Measurements from ENCODE around the gene EBF4.

Gene EBF4

GRCh38 chr20:2709205-2709981 is 16.8 kb downstream of the EBF4 start:
- no peak overlapping the region for H3K4me3 ChIP-seq (ENCODE audit: low read length in 2 of 2)
- H3K9me3 ChIP-seq (ENCODE audit: control insufficient read depth in 2 of 2, low read length in 2 of 2): no peaks in the 10 kb centered on the region
- no peak overlapping the region for H3K9ac ChIP-seq (ENCODE audit: low read depth in 1 of 2, low read length in 2 of 2)
- no peak overlapping the region for H3K27ac ChIP-seq (ENCODE audit: low read depth in 2 of 2, low read length in 2 of 2)
- H3K36me3 ChIP-seq (ENCODE audit: control insufficient read depth in 2 of 2, insufficient read depth in 2 of 2, low read length in 2 of 2): no peaks in the 10 kb centered on the region
- no peaks in the 10 kb centered on the region for H3K4me1 ChIP-seq (ENCODE audit: control insufficient read depth in 2 of 2, insufficient read depth in 2 of 2, low read length in 2 of 2)
- peaks cover 5 to 35% of the 10 kb centered on the region in 2 donors for H3K27me3 ChIP-seq (ENCODE audit: control insufficient read depth in 2 of 2, insufficient read depth in 2 of 2, low read length in 2 of 2)

- Histone ChIP-seq H3K9me3 (ENCODE audit: control insufficient read depth in 2 of 2, low read length in 2 of 2) (no peaks in the 10 kb centered on the region), H3K9ac (ENCODE audit: low read depth in 1 of 2, low read length in 2 of 2) (no peak overlapping the region), H3K27me3 (ENCODE audit: control insufficient read depth in 2 of 2, insufficient read depth in 2 of 2, low read length in 2 of 2) (peaks cover 5 to 16% of the 10 kb centered on the region in 2 donors), H3K27ac (ENCODE audit: low read depth in 2 of 2, low read length in 2 of 2) (no peak overlapping the region), H3K36me3 (ENCODE audit: control insufficient read depth in 2 of 2, insufficient read depth in 2 of 2, low read length in 2 of 2) (no peaks in the 10 kb centered on the region), H3K4me1 (ENCODE audit: control insufficient read depth in 2 of 2, insufficient read depth in 2 of 2, low read length in 2 of 2) (no peaks in the 10 kb centered on the region), H3K4me3 (ENCODE audit: low read length in 2 of 2) (no peak overlapping the region)
These were observed 20.7 kb downstream of the EBF4 start for GRCh38 chr20:2713285-2713684.

- Histone ChIP-seq H3K9me3 (ENCODE audit: control insufficient read depth in 2 of 2, low read length in 2 of 2) (no peaks in the 10 kb centered on the region), H3K27ac (ENCODE audit: low read depth in 2 of 2, low read length in 2 of 2) (no peak overlapping the region), H3K4me1 (ENCODE audit: control insufficient read depth in 2 of 2, insufficient read depth in 2 of 2, low read length in 2 of 2) (no peaks in the 10 kb centered on the region), H3K27me3 (ENCODE audit: control insufficient read depth in 2 of 2, insufficient read depth in 2 of 2, low read length in 2 of 2) (peaks cover 0 to 4% of the 10 kb centered on the region in 2 donors), H3K4me3 (ENCODE audit: low read length in 2 of 2) (no peak overlapping the region), H3K9ac (ENCODE audit: low read depth in 1 of 2, low read length in 2 of 2) (no peak overlapping the region), H3K36me3 (ENCODE audit: control insufficient read depth in 2 of 2, insufficient read depth in 2 of 2, low read length in 2 of 2) (no peaks in the 10 kb centered on the region)
These were observed 36.7 kb downstream of the EBF4 start for GRCh38 chr20:2729251-2729713.

- no peak overlapping the region for H3K27ac ChIP-seq (ENCODE audit: low read depth in 2 of 2, low read length in 2 of 2)
These were observed 37.2 kb downstream of the EBF4 start for GRCh38 chr20:2729791-2730190.

GRCh38 chr20:2734899-2735298 is 42.3 kb downstream of the EBF4 start:
- Histone ChIP-seq H3K36me3 (ENCODE audit: control insufficient read depth in 2 of 2, insufficient read depth in 2 of 2, low read length in 2 of 2) (no peaks in the 10 kb centered on the region), H3K4me3 (ENCODE audit: low read length in 2 of 2) (no peak overlapping the region), H3K9ac (ENCODE audit: low read depth in 1 of 2, low read length in 2 of 2) (no peak overlapping the region), H3K27me3 (ENCODE audit: control insufficient read depth in 2 of 2, insufficient read depth in 2 of 2, low read length in 2 of 2) (peaks cover 2 to 3% of the 10 kb centered on the region in 2 donors), H3K4me1 (ENCODE audit: control insufficient read depth in 2 of 2, insufficient read depth in 2 of 2, low read length in 2 of 2) (no peaks in the 10 kb centered on the region), H3K9me3 (ENCODE audit: control insufficient read depth in 2 of 2, low read length in 2 of 2) (no peaks in the 10 kb centered on the region), H3K27ac (ENCODE audit: low read depth in 2 of 2, low read length in 2 of 2) (no peak overlapping the region)

More at GRCh38 chr20:2729791-2730190, 37.2 kb downstream of the EBF4 start:
- Histone ChIP-seq H3K9ac (ENCODE audit: low read depth in 1 of 2, low read length in 2 of 2) (no peak overlapping the region), H3K36me3 (ENCODE audit: control insufficient read depth in 2 of 2, insufficient read depth in 2 of 2, low read length in 2 of 2) (no peaks in the 10 kb centered on the region), H3K4me3 (ENCODE audit: low read length in 2 of 2) (no peak overlapping the region), H3K9me3 (ENCODE audit: control insufficient read depth in 2 of 2, low read length in 2 of 2) (no peaks in the 10 kb centered on the region), H3K4me1 (ENCODE audit: control insufficient read depth in 2 of 2, insufficient read depth in 2 of 2, low read length in 2 of 2) (no peaks in the 10 kb centered on the region), H3K27me3 (ENCODE audit: control insufficient read depth in 2 of 2, insufficient read depth in 2 of 2, low read length in 2 of 2) (peaks cover 0 to 5% of the 10 kb centered on the region in 2 donors)

GRCh38 chr20:2736441-2736840 is 43.9 kb downstream of the EBF4 start:
- Histone ChIP-seq H3K9ac (ENCODE audit: low read depth in 1 of 2, low read length in 2 of 2) (no peak overlapping the region), H3K36me3 (ENCODE audit: control insufficient read depth in 2 of 2, insufficient read depth in 2 of 2, low read length in 2 of 2) (no peaks in the 10 kb centered on the region)

GRCh38 chr20:2738331-2739041 is 45.9 kb downstream of the EBF4 start:
- Histone ChIP-seq H3K4me3 (ENCODE audit: low read length in 2 of 2) (no peak overlapping the region), H3K9me3 (ENCODE audit: control insufficient read depth in 2 of 2, low read length in 2 of 2) (no peaks in the 10 kb centered on the region)

More at GRCh38 chr20:2736441-2736840, 43.9 kb downstream of the EBF4 start:
- no peaks in the 10 kb centered on the region for H3K4me1 ChIP-seq (ENCODE audit: control insufficient read depth in 2 of 2, insufficient read depth in 2 of 2, low read length in 2 of 2)
- no peaks in the 10 kb centered on the region for H3K9me3 ChIP-seq (ENCODE audit: control insufficient read depth in 2 of 2, low read length in 2 of 2)
- no peak overlapping the region for H3K27ac ChIP-seq (ENCODE audit: low read depth in 2 of 2, low read length in 2 of 2)
- peaks cover 2 to 3% of the 10 kb centered on the region in 2 donors for H3K27me3 ChIP-seq (ENCODE audit: control insufficient read depth in 2 of 2, insufficient read depth in 2 of 2, low read length in 2 of 2)
- H3K4me3 ChIP-seq (ENCODE audit: low read length in 2 of 2): no peak overlapping the region

GRCh38 chr20:2739042-2739398 is 46.4 kb downstream of the EBF4 start:
- no peak overlapping the region for H3K4me3 ChIP-seq (ENCODE audit: low read length in 2 of 2)
- no peaks in the 10 kb centered on the region for H3K9me3 ChIP-seq (ENCODE audit: control insufficient read depth in 2 of 2, low read length in 2 of 2)
- no peak overlapping the region for H3K27ac ChIP-seq (ENCODE audit: low read depth in 2 of 2, low read length in 2 of 2)
- H3K4me1 ChIP-seq (ENCODE audit: control insufficient read depth in 2 of 2, insufficient read depth in 2 of 2, low read length in 2 of 2): no peaks in the 10 kb centered on the region
- peaks cover 3 to 6% of the 10 kb centered on the region in 2 donors for H3K27me3 ChIP-seq (ENCODE audit: control insufficient read depth in 2 of 2, insufficient read depth in 2 of 2, low read length in 2 of 2)
- no peak overlapping the region for H3K9ac ChIP-seq (ENCODE audit: low read depth in 1 of 2, low read length in 2 of 2)
- no peaks in the 10 kb centered on the region for H3K36me3 ChIP-seq (ENCODE audit: control insufficient read depth in 2 of 2, insufficient read depth in 2 of 2, low read length in 2 of 2)

More at GRCh38 chr20:2738331-2739041, 45.9 kb downstream of the EBF4 start:
- Histone ChIP-seq H3K27ac (ENCODE audit: low read depth in 2 of 2, low read length in 2 of 2) (no peak overlapping the region), H3K36me3 (ENCODE audit: control insufficient read depth in 2 of 2, insufficient read depth in 2 of 2, low read length in 2 of 2) (no peaks in the 10 kb centered on the region), H3K9ac (ENCODE audit: low read depth in 1 of 2, low read length in 2 of 2) (no peak overlapping the region), H3K4me1 (ENCODE audit: control insufficient read depth in 2 of 2, insufficient read depth in 2 of 2, low read length in 2 of 2) (no peaks in the 10 kb centered on the region), H3K27me3 (ENCODE audit: control insufficient read depth in 2 of 2, insufficient read depth in 2 of 2, low read length in 2 of 2) (peaks cover 3 to 6% of the 10 kb centered on the region in 2 donors)

- peaks cover 3 to 4% of the 10 kb centered on the region in 2 donors for H3K27me3 ChIP-seq (ENCODE audit: control insufficient read depth in 2 of 2, insufficient read depth in 2 of 2, low read length in 2 of 2)
- no peak overlapping the region for H3K27ac ChIP-seq (ENCODE audit: low read depth in 2 of 2, low read length in 2 of 2)
- no peak overlapping the region for H3K4me3 ChIP-seq (ENCODE audit: low read length in 2 of 2)
- no peaks in the 10 kb centered on the region for H3K36me3 ChIP-seq (ENCODE audit: control insufficient read depth in 2 of 2, insufficient read depth in 2 of 2, low read length in 2 of 2)
- H3K9me3 ChIP-seq (ENCODE audit: control insufficient read depth in 2 of 2, low read length in 2 of 2): no peaks in the 10 kb centered on the region
- H3K4me1 ChIP-seq (ENCODE audit: control insufficient read depth in 2 of 2, insufficient read depth in 2 of 2, low read length in 2 of 2): no peaks in the 10 kb centered on the region
- no peak overlapping the region for H3K9ac ChIP-seq (ENCODE audit: low read depth in 1 of 2, low read length in 2 of 2)
These were observed 48.1 kb downstream of the EBF4 start for GRCh38 chr20:2740702-2741101.

GRCh38 chr20:2741463-2741862 is 48.9 kb downstream of the EBF4 start:
- no peak overlapping the region for H3K4me3 ChIP-seq (ENCODE audit: low read length in 2 of 2)

More at GRCh38 chr20:2741463-2741862, 48.9 kb downstream of the EBF4 start:
- no peaks in the 10 kb centered on the region for H3K4me1 ChIP-seq (ENCODE audit: control insufficient read depth in 2 of 2, insufficient read depth in 2 of 2, low read length in 2 of 2)
- no peak overlapping the region for H3K27ac ChIP-seq (ENCODE audit: low read depth in 2 of 2, low read length in 2 of 2)
- H3K9ac ChIP-seq (ENCODE audit: low read depth in 1 of 2, low read length in 2 of 2): no peak overlapping the region
- no peaks in the 10 kb centered on the region for H3K9me3 ChIP-seq (ENCODE audit: control insufficient read depth in 2 of 2, low read length in 2 of 2)
- no peaks in the 10 kb centered on the region for H3K36me3 ChIP-seq (ENCODE audit: control insufficient read depth in 2 of 2, insufficient read depth in 2 of 2, low read length in 2 of 2)
- H3K27me3 ChIP-seq (ENCODE audit: control insufficient read depth in 2 of 2, insufficient read depth in 2 of 2, low read length in 2 of 2): peaks cover 0 to 4% of the 10 kb centered on the region in 2 donors
